Bronchial epithelial cell (primary cell): ENCODE results near the gene NOX4. TPM values are rescaled to one million over a fixed set of nuclear protein-coding genes. Genes with fewer than 3 reads are reported as not detected.

Experiments
- DNase-seq: peaks from one replicate; pipeline ENCODE4 v3.0.0-alpha.2; 2010; ENCODE audit warnings: low read depth
- FAIRE-seq: peaks from 2 replicates; lab custom pipeline; 2011; peaks lifted over from hg19 to GRCh38; lab: Jason Lieb, UNC
- H3K27me3 ChIP-seq: 2 replicates; pipeline ENCODE4 v1.5.1; 2011; ENCODE audit warnings: low read length; ENCODE audit not compliant: control insufficient read depth, insufficient read depth
- H3K36me3 ChIP-seq: 2 replicates; pipeline ENCODE4 v1.5.1; 2011; ENCODE audit warnings: low read length; ENCODE audit not compliant: control insufficient read depth, insufficient read depth
- H3K4me3 ChIP-seq: 2 replicates; pipeline ENCODE4 v1.5.1; 2011; ENCODE audit warnings: mild to moderate bottlenecking, low read depth, low read length, control low read depth
- CTCF ChIP-seq: IDR thresholded peaks from 2 replicates; pipeline ENCODE4 v1.5.1; 2011; ENCODE audit warnings: mild to moderate bottlenecking, moderate library complexity, low read length, control low read depth, inconsistent platforms; ENCODE audit not compliant: insufficient read depth, severe bottlenecking
- total RNA-seq: library from RNA; depleted of rRNA; stranded (reverse); fragments of >200 nt; gene quantifications from 2 replicates; pipeline ENCODE4 v1.2.1, GENCODE V29; 2014

Gene NOX4
- total RNA-seq, 1 donor from 2014 or later = not detected

- FAIRE-seq (no peak), DNase-seq (no peak)
- no peak for TF ChIP-seq CTCF
- Histone ChIP-seq H3K4me3 (no peak overlapping the region), H3K36me3 (no peaks in the 10 kb centered on the region), H3K27me3 (no peaks in the 10 kb centered on the region)
Measured at GRCh38 chr11:89529626-89530380, 38.6 kb upstream of the NOX4 start.

GRCh38 chr11:89521792-89522191, 30.6 kb upstream of the NOX4 start:
- FAIRE-seq = no peak
- no peak for DNase-seq
- TF ChIP-seq CTCF = no peak
- Histone ChIP-seq H3K4me3 (no peak overlapping the region), H3K36me3 (no peaks in the 10 kb centered on the region), H3K27me3 (no peaks in the 10 kb centered on the region)

- H3K27me3 ChIP-seq = no peaks in the 10 kb centered on the region
- FAIRE-seq (no peak), DNase-seq (no peak)
- H3K36me3 ChIP-seq = no peaks in the 10 kb centered on the region
- no peak for TF ChIP-seq CTCF
- no peak overlapping the region for H3K4me3 ChIP-seq
Measured at GRCh38 chr11:89521294-89521693, 30.1 kb upstream of the NOX4 start.

- H3K36me3 ChIP-seq = no peaks in the 10 kb centered on the region
- DNase-seq (no peak), FAIRE-seq (no peak)
- no peak overlapping the region for H3K4me3 ChIP-seq
- no peak for TF ChIP-seq CTCF
- H3K27me3 ChIP-seq = no peaks in the 10 kb centered on the region
Measured at GRCh38 chr11:89516496-89516895, 25.3 kb upstream of the NOX4 start.

- no peak for TF ChIP-seq CTCF
- Histone ChIP-seq H3K4me3 (no peak overlapping the region), H3K36me3 (no peaks in the 10 kb centered on the region), H3K27me3 (peaks cover 2% of the 10 kb centered on the region)
- DNase-seq (no peak), FAIRE-seq (no peak)
Measured at GRCh38 chr11:89508544-89508943, 17.4 kb upstream of the NOX4 start.

GRCh38 chr11:89504270-89504669, 13.1 kb upstream of the NOX4 start:
- peaks cover 2% of the 10 kb centered on the region for H3K27me3 ChIP-seq
- H3K36me3 ChIP-seq = no peaks in the 10 kb centered on the region
- TF ChIP-seq CTCF = no peak
- no peak for DNase-seq
- no peak overlapping the region for H3K4me3 ChIP-seq
- FAIRE-seq = no peak
